GM23338 (cell line): Measurements from ENCODE around the gene MYL5. TPM values are rescaled to one million over a fixed set of nuclear protein-coding genes. Genes with fewer than 3 reads are reported as not detected.

Experiments
- ATAC-seq: fragments of 200-7000 bp; cut with Tn5 transposase; 3 replicates; pipeline ENCODE4 v1.9.1; 2020
- DNase-seq: peaks from one replicate; pipeline ENCODE4 v3.0.0-alpha.2; 2015; ENCODE audit warnings: low spot score
- H2AFZ ChIP-seq: fragments of 200-600 bp; sonication (generic); 2 replicates; pipeline ENCODE4 v1.8.0; 2016; ENCODE audit warnings: antibody characterized with exemption, mild to moderate bottlenecking, moderate library complexity
- H3F3A ChIP-seq: fragments of 200-600 bp; sonication (generic); replicated peaks from 2 replicates; pipeline ENCODE4 v1.8.0; 2017; ENCODE audit warnings: antibody characterized with exemption, mixed run types, low read depth
- H3K27ac ChIP-seq: fragments of 200-600 bp; sonication (generic); 2 replicates; pipeline ENCODE4 v1.6.1; 2016; ENCODE audit warnings: low read depth
- H3K27me3 ChIP-seq: fragments of 200-600 bp; sonication (generic); 2 replicates; pipeline ENCODE4 v1.8.0; 2016; ENCODE audit warnings: mild to moderate bottlenecking, mixed run types, moderate library complexity; ENCODE audit not compliant: insufficient read depth
- H3K36me3 ChIP-seq: fragments of 200-600 bp; sonication (generic); 2 replicates; pipeline ENCODE4 v1.8.0; 2016; ENCODE audit warnings: mild to moderate bottlenecking; ENCODE audit not compliant: insufficient read depth
- H3K4me1 ChIP-seq: fragments of 200-600 bp; sonication (generic); 2 replicates; pipeline ENCODE4 v1.8.0; 2016; ENCODE audit warnings: mild to moderate bottlenecking, moderate library complexity; ENCODE audit not compliant: insufficient read depth
- H3K4me2 ChIP-seq: fragments of 200-600 bp; sonication (generic); 2 replicates; pipeline ENCODE4 v1.7.1; 2017; ENCODE audit warnings: mixed run types
- H3K4me3 ChIP-seq: fragments of 200-600 bp; sonication (generic); 2 replicates; pipeline ENCODE4 v1.6.1; 2016; ENCODE audit warnings: mixed run types
- H3K79me2 ChIP-seq: fragments of 200-600 bp; sonication (generic); replicated peaks from 2 replicates; pipeline ENCODE4 v1.8.0; 2017; ENCODE audit warnings: mild to moderate bottlenecking; ENCODE audit not compliant: insufficient read depth
- H3K9me2 ChIP-seq: fragments of 200-600 bp; sonication (generic); 2 replicates; pipeline ENCODE4 v1.8.0; 2017; ENCODE audit not compliant: insufficient read depth
- H4K20me1 ChIP-seq: fragments of 200-600 bp; sonication (generic); replicated peaks from 2 replicates; pipeline ENCODE4 v1.8.0; 2017; ENCODE audit warnings: mild to moderate bottlenecking; ENCODE audit not compliant: insufficient read depth
- H3K27ac Mint-ChIP-seq: 2 replicates; pipeline ENCODE4 v1.8.0; 2020; ENCODE audit warnings: inconsistent platforms, mild to moderate bottlenecking, moderate library complexity, mixed read lengths
- H3K27me3 Mint-ChIP-seq: 3 replicates; pipeline ENCODE4 v1.8.0; 2022; ENCODE audit warnings: low read depth, mild to moderate bottlenecking, moderate library complexity, mixed read lengths, inconsistent platforms; ENCODE audit not compliant: insufficient read depth, poor library complexity
- H3K36me3 Mint-ChIP-seq: 3 replicates; pipeline ENCODE4 v1.8.0; 2021; ENCODE audit warnings: low read depth, mild to moderate bottlenecking, inconsistent platforms, moderate library complexity, mixed read lengths
- H3K4me1 Mint-ChIP-seq: 3 replicates; pipeline ENCODE4 v1.8.0; 2020; ENCODE audit warnings: mild to moderate bottlenecking, inconsistent platforms, mixed read lengths
- H3K4me3 Mint-ChIP-seq: 3 replicates; pipeline ENCODE4 v1.8.0; 2021; ENCODE audit warnings: moderate library complexity, mild to moderate bottlenecking, inconsistent platforms, mixed read lengths
- H3K9me3 Mint-ChIP-seq: 3 replicates; pipeline ENCODE4 v1.8.0; 2020; ENCODE audit warnings: moderate library complexity, mild to moderate bottlenecking, inconsistent platforms, mixed read lengths
- CREB1 ChIP-seq: fragments of 250-450 bp; sonication (Bioruptor Pico); IDR thresholded peaks from 2 replicates; pipeline ENCODE4 v1.5.0; 2020; ENCODE audit warnings: low read depth, mild to moderate bottlenecking, moderate library complexity
- EZH2phosphoT487 ChIP-seq: fragments of 200-600 bp; sonication (generic); IDR thresholded peaks from one replicate; pipeline ENCODE4 v1.8.1; 2018; ENCODE audit warnings: antibody characterized with exemption; ENCODE audit not compliant: unreplicated experiment
- JUNB ChIP-seq: IDR thresholded peaks from one replicate; pipeline ENCODE4 v1.6.1; 2016; ENCODE audit warnings: antibody characterized with exemption; ENCODE audit not compliant: unreplicated experiment
- NANOG ChIP-seq: IDR thresholded peaks from 2 replicates; pipeline ENCODE4 v1.6.1; 2016; ENCODE audit warnings: antibody characterized with exemption, borderline replicate concordance
- POLR2AphosphoS5 ChIP-seq: IDR thresholded peaks from 2 replicates; pipeline ENCODE4 v1.6.1; 2016; ENCODE audit warnings: antibody characterized with exemption, low read depth
- ZNF114 ChIP-seq: fragments of 250-450 bp; sonication (Bioruptor Pico); IDR thresholded peaks from 2 replicates; pipeline ENCODE4 v1.5.0; 2020; ENCODE audit warnings: mild to moderate bottlenecking, moderate library complexity
- ZNF331 ChIP-seq: fragments of 250-450 bp; sonication (Bioruptor Pico); IDR thresholded peaks from 2 replicates; pipeline ENCODE4 v1.5.0; 2020; ENCODE audit warnings: low read depth, mild to moderate bottlenecking, moderate library complexity
- polyA plus RNA-seq: library from polyadenylated mRNA; unstranded; fragments of >200 nt; fragmentation: Nextera tagmentation; extraction: Ambion mirVana; gene quantifications from 2 replicates; pipeline ENCODE4 v1.2.1, GENCODE V29; 2016
- total RNA-seq: library from RNA; depleted of rRNA; stranded (reverse); fragments of >200 nt; shearing (Covaris generic); gene quantifications from 2 replicates; pipeline ENCODE4 v1.2.3, GENCODE V29; 2014
- TF ChIP-seq, protein P1 (sequence below), 2 experiments: fragments of 200-600 bp in 1 of 2; sonication (generic) in 1 of 2; conservative IDR thresholded peaks; 2 replicates each; pipeline versions ENCODE4 v1.5.1 to v1.6.1; 2016 to 2017; ENCODE audit warnings: antibody characterized with exemption in 2 of 2, low read depth in 2 of 2, mild to moderate bottlenecking in 2 of 2, moderate library complexity in 1 of 2
- TF ChIP-seq, protein P2 (sequence below): fragments of 250-450 bp; sonication (Bioruptor Pico); IDR thresholded peaks from 2 replicates; pipeline ENCODE4 v1.5.0; 2020; ENCODE audit warnings: mild to moderate bottlenecking, moderate library complexity
- TF ChIP-seq, protein P3 (sequence below): IDR thresholded peaks from one replicate; pipeline ENCODE4 v1.6.1; 2018; ENCODE audit warnings: antibody characterized with exemption; ENCODE audit not compliant: unreplicated experiment

Gene MYL5
- total and polyA plus RNA-seq, 2 experiments from 2014 or later: 3.0 to 4.4 TPM

DNA sequence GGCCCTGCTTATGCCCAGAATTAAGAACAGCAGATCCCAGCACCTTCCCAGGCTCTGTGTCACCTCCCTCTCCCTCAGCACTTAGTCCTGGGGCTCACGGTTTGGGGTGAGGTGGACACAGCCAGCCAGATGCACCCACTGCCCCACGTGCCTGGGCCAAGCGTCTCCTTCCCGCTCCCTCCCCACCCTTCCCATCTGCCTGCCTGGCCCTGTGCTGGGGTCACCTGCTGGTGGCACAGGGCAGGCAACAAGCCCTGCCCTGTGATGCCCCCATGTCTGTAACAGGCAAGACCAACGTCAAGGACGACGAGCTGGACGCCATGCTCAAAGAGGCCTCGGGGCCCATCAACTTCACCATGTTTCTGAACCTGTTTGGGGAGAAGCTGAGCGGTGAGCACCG is 5.3 kb downstream of the MYL5 start (continued):
- TF ChIP-seq, protein P1, sequence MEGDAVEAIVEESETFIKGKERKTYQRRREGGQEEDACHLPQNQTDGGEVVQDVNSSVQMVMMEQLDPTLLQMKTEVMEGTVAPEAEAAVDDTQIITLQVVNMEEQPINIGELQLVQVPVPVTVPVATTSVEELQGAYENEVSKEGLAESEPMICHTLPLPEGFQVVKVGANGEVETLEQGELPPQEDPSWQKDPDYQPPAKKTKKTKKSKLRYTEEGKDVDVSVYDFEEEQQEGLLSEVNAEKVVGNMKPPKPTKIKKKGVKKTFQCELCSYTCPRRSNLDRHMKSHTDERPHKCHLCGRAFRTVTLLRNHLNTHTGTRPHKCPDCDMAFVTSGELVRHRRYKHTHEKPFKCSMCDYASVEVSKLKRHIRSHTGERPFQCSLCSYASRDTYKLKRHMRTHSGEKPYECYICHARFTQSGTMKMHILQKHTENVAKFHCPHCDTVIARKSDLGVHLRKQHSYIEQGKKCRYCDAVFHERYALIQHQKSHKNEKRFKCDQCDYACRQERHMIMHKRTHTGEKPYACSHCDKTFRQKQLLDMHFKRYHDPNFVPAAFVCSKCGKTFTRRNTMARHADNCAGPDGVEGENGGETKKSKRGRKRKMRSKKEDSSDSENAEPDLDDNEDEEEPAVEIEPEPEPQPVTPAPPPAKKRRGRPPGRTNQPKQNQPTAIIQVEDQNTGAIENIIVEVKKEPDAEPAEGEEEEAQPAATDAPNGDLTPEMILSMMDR (conservative IDR thresholded peaks at IDR 0.05; ENCODE audit: low read depth in 2 of 2): no peak

DNA sequence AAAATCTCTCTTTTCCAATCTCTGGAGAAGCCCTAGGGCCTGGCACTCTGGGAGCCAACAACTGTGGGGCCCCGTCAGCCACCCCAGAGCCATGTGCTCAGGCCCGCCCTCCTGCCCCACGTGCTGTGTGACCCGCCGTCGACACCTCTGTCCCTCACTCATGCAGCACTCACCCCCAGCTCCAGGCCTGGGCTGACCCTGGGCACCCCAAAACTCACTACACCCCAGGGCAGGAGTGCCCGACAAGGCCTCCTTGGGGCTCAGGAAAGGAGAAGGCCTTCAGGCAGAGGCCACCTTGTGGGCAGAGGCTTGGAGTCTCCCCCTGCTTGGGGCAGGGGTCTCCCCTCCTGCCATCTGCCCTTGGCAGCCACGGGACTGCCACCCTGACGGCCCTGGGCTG is 5.7 kb downstream of the MYL5 start:
- Mint-ChIP-seq H3K4me3 (peak overlapping the region; percentile 68), H3K27me3 (peaks cover 18% of the 10 kb centered on the region), H3K4me1 (peaks cover 8% of the 10 kb centered on the region), H3K27ac (no peak overlapping the region), H3K36me3 (no peaks in the 10 kb centered on the region; the same call in 2 of the 3 replicates), H3K9me3 (peaks cover 3% of the 10 kb centered on the region; the same call in 1 of the 3 replicates)
- Histone ChIP-seq H3K9me2 (no peaks in the 10 kb centered on the region), H3K79me2 (no peaks in the 10 kb centered on the region), H3K4me1 (no peaks in the 10 kb centered on the region; the same call in 1 of the 2 replicates), H3K27me3 (no peaks in the 10 kb centered on the region), H3K36me3 (no peaks in the 10 kb centered on the region), H4K20me1 (no peaks in the 10 kb centered on the region), H3K4me3 (peak overlapping the region; percentile 70), H3K4me2 (peak overlapping the region; percentile 88), H3K27ac (no peak overlapping the region), H2AFZ (no peak overlapping the region; the same call in 1 of the 2 replicates), H3F3A (peaks cover 16% of the 10 kb centered on the region)
- no peak for DNase-seq
- no peak for ATAC-seq
- TF ChIP-seq, protein P2, sequence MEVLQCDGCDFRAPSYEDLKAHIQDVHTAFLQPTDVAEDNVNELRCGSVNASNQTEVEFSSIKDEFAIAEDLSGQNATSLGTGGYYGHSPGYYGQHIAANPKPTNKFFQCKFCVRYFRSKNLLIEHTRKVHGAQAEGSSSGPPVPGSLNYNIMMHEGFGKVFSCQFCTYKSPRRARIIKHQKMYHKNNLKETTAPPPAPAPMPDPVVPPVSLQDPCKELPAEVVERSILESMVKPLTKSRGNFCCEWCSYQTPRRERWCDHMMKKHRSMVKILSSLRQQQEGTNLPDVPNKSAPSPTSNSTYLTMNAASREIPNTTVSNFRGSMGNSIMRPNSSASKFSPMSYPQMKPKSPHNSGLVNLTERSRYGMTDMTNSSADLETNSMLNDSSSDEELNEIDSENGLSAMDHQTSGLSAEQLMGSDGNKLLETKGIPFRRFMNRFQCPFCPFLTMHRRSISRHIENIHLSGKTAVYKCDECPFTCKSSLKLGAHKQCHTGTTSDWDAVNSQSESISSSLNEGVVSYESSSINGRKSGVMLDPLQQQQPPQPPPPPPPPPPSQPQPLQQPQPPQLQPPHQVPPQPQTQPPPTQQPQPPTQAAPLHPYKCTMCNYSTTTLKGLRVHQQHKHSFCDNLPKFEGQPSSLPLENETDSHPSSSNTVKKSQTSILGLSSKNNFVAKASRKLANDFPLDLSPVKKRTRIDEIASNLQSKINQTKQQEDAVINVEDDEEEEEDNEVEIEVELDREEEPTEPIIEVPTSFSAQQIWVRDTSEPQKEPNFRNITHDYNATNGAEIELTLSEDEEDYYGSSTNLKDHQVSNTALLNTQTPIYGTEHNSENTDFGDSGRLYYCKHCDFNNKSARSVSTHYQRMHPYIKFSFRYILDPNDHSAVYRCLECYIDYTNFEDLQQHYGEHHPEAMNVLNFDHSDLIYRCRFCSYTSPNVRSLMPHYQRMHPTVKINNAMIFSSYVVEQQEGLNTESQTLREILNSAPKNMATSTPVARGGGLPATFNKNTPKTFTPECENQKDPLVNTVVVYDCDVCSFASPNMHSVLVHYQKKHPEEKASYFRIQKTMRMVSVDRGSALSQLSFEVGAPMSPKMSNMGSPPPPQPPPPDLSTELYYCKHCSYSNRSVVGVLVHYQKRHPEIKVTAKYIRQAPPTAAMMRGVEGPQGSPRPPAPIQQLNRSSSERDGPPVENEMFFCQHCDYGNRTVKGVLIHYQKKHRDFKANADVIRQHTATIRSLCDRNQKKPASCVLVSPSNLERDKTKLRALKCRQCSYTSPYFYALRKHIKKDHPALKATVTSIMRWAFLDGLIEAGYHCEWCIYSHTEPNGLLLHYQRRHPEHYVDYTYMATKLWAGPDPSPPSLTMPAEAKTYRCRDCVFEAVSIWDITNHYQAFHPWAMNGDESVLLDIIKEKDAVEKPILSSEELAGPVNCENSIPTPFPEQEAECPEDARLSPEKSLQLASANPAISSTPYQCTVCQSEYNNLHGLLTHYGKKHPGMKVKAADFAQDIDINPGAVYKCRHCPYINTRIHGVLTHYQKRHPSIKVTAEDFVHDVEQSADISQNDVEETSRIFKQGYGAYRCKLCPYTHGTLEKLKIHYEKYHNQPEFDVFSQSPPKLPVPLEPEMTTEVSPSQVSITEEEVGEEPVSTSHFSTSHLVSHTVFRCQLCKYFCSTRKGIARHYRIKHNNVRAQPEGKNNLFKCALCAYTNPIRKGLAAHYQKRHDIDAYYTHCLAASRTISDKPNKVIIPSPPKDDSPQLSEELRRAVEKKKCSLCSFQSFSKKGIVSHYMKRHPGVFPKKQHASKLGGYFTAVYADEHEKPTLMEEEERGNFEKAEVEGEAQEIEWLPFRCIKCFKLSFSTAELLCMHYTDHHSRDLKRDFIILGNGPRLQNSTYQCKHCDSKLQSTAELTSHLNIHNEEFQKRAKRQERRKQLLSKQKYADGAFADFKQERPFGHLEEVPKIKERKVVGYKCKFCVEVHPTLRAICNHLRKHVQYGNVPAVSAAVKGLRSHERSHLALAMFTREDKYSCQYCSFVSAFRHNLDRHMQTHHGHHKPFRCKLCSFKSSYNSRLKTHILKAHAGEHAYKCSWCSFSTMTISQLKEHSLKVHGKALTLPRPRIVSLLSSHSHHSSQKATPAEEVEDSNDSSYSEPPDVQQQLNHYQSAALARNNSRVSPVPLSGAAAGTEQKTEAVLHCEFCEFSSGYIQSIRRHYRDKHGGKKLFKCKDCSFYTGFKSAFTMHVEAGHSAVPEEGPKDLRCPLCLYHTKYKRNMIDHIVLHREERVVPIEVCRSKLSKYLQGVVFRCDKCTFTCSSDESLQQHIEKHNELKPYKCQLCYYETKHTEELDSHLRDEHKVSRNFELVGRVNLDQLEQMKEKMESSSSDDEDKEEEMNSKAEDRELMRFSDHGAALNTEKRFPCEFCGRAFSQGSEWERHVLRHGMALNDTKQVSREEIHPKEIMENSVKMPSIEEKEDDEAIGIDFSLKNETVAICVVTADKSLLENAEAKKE (CRISPR knock-in tag): no peak
- TF ChIP-seq, protein P3, sequence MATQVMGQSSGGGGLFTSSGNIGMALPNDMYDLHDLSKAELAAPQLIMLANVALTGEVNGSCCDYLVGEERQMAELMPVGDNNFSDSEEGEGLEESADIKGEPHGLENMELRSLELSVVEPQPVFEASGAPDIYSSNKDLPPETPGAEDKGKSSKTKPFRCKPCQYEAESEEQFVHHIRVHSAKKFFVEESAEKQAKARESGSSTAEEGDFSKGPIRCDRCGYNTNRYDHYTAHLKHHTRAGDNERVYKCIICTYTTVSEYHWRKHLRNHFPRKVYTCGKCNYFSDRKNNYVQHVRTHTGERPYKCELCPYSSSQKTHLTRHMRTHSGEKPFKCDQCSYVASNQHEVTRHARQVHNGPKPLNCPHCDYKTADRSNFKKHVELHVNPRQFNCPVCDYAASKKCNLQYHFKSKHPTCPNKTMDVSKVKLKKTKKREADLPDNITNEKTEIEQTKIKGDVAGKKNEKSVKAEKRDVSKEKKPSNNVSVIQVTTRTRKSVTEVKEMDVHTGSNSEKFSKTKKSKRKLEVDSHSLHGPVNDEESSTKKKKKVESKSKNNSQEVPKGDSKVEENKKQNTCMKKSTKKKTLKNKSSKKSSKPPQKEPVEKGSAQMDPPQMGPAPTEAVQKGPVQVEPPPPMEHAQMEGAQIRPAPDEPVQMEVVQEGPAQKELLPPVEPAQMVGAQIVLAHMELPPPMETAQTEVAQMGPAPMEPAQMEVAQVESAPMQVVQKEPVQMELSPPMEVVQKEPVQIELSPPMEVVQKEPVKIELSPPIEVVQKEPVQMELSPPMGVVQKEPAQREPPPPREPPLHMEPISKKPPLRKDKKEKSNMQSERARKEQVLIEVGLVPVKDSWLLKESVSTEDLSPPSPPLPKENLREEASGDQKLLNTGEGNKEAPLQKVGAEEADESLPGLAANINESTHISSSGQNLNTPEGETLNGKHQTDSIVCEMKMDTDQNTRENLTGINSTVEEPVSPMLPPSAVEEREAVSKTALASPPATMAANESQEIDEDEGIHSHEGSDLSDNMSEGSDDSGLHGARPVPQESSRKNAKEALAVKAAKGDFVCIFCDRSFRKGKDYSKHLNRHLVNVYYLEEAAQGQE: no peak
- no peak for TF ChIP-seq NANOG
- no peak for TF ChIP-seq ZNF114 (CRISPR knock-in tag)
- TF ChIP-seq JUNB: no peak
- no peak for TF ChIP-seq ZNF331 (CRISPR knock-in tag)
- TF ChIP-seq, protein P1 (conservative IDR thresholded peaks at IDR 0.05; ENCODE audit: low read depth in 2 of 2): no peak
- no peak for TF ChIP-seq CREB1
- no peak for TF ChIP-seq POLR2AphosphoS5
- no peak for TF ChIP-seq EZH2phosphoT487
